ENCODE results near the gene TP53AIP1.

The TP53AIP1 gene

DNA sequence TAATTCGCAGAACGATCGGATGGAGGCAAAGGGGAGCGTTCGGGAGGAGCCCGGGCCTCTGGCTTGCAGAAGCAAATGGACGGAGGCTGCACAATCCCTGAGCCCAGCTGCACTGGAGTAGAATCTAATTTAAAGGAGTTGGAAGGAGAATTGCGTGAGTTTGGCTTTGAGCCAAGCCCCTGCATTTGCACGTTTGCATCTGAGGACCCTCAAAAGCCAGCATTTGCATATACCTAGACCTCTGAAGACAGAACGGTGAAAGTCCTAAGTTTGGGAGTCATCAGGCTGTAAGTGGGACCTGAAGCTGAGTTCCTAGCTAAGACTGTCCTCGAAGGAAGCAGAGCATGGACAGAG, 15.6 kb downstream of the TP53AIP1 start:
- Histone ChIP-seq H4K91ac (ENCODE audit: low read depth, low read length, poor library complexity) (no peak overlapping the region), H3K23ac (ENCODE audit: low read depth, low read length, poor library complexity) (peak overlapping the region; percentile 89), H3K18ac (ENCODE audit: low read length) (peak overlapping the region; percentile 87), H2BK15ac (ENCODE audit: low read length) (peak overlapping the region; percentile 61), H3K27me3 (ENCODE audit: control insufficient read depth in 3 of 3, insufficient read depth in 3 of 3, low read depth in 1 of 3, low read length in 3 of 3) (peaks cover 2 to 46% (median 25%) of the 10 kb centered on the region in 3 experiments), H3K4me1 (ENCODE audit: control insufficient read depth in 2 of 2, insufficient read depth in 1 of 2, low read depth in 1 of 2, low read length in 2 of 2) (peaks cover 13 to 21% of the 10 kb centered on the region in 2 donors), H2AFZ (ENCODE audit: low read length) (no peak overlapping the region), H3K14ac (ENCODE audit: low read length) (no peak overlapping the region), H3K9me3 (replicated peaks in 1 of 2; ENCODE audit: control insufficient read depth in 2 of 2, insufficient read depth in 1 of 2, low read depth in 1 of 2, low read length in 2 of 2) (no peaks in the 10 kb centered on the region), H2BK12ac (ENCODE audit: low read length) (no peak overlapping the region), H3K79me1 (ENCODE audit: low read depth, low read length) (no peaks in the 10 kb centered on the region), H2BK5ac (ENCODE audit: low read length) (no peak overlapping the region), H3K4ac (ENCODE audit: low read length) (no peak overlapping the region), H4K8ac (ENCODE audit: low read depth, low read length) (no peak overlapping the region), H3K9ac (ENCODE audit: low read depth, low read length, poor library complexity) (no peak overlapping the region), H2BK120ac (ENCODE audit: low read depth, low read length) (no peak overlapping the region), H2AK5ac (ENCODE audit: low read depth, low read length) (peak overlapping the region; percentile 6), H3K36me3 (replicated peaks in 1 of 2; ENCODE audit: control insufficient read depth in 2 of 2, insufficient read depth in 2 of 2, low read length in 2 of 2) (no peaks in the 10 kb centered on the region), H3K27ac (replicated peaks; ENCODE audit: low read length) (no peak overlapping the region), H3K4me3 (ENCODE audit: low read length in 2 of 2) (no peak overlapping the region), H3K4me2 (ENCODE audit: insufficient read depth, low read length, poor library complexity, severe bottlenecking) (no peak overlapping the region)
- WGBS, 2 donors (ENCODE audit: extremely low coverage in 2 of 2, insufficient read length in 2 of 2, insufficient replicate concordance in 1 of 2), result no CpG with 5 or more reads among the region's 11 CpGs
- no peak for DNase-seq (ENCODE audit: low spot score)

GRCh38 chr11:128926437-128927107, 16.1 kb downstream of the TP53AIP1 start:
- H2BK5ac ChIP-seq (ENCODE audit: low read length), result no peak overlapping the region
- no peak overlapping the region for H3K27ac ChIP-seq (replicated peaks; ENCODE audit: low read length)
- H2AK5ac ChIP-seq (ENCODE audit: low read depth, low read length), result no peak overlapping the region
- H4K91ac ChIP-seq (ENCODE audit: low read depth, low read length, poor library complexity), result no peak overlapping the region
- H3K18ac ChIP-seq (ENCODE audit: low read length), result peak overlapping the region; percentile 87
- H2BK120ac ChIP-seq (ENCODE audit: low read depth, low read length), result no peak overlapping the region
- peaks cover 1% of the 10 kb centered on the region for H3K79me1 ChIP-seq (ENCODE audit: low read depth, low read length)
- H3K9ac ChIP-seq (ENCODE audit: low read depth, low read length, poor library complexity), result no peak overlapping the region
- H3K4me1 ChIP-seq (ENCODE audit: control insufficient read depth in 2 of 2, insufficient read depth in 1 of 2, low read depth in 1 of 2, low read length in 2 of 2), result peaks cover 13 to 21% of the 10 kb centered on the region in 2 donors
- H2BK12ac ChIP-seq (ENCODE audit: low read length), result no peak overlapping the region
- H4K8ac ChIP-seq (ENCODE audit: low read depth, low read length), result no peak overlapping the region
- H3K9me3 ChIP-seq (replicated peaks in 1 of 2; ENCODE audit: control insufficient read depth in 2 of 2, insufficient read depth in 1 of 2, low read depth in 1 of 2, low read length in 2 of 2), result peaks cover 0 to 2% of the 10 kb centered on the region in 2 donors
- no peak overlapping the region for H2AFZ ChIP-seq (ENCODE audit: low read length)
- no peaks in the 10 kb centered on the region for H3K36me3 ChIP-seq (replicated peaks in 1 of 2; ENCODE audit: control insufficient read depth in 2 of 2, insufficient read depth in 2 of 2, low read length in 2 of 2)
- no peak overlapping the region for H3K4me3 ChIP-seq (ENCODE audit: low read length in 2 of 2)
- no peak overlapping the region for H3K14ac ChIP-seq (ENCODE audit: low read length)
- WGBS, 2 donors (ENCODE audit: extremely low coverage in 2 of 2, insufficient read length in 2 of 2, insufficient replicate concordance in 1 of 2), result no CpG with 5 or more reads among the region's 17 CpGs
- H3K4ac ChIP-seq (ENCODE audit: low read length), result peak overlapping the region; percentile 48
- peaks cover 2 to 48% (median 25%) of the 10 kb centered on the region in 3 experiments for H3K27me3 ChIP-seq (ENCODE audit: control insufficient read depth in 3 of 3, insufficient read depth in 3 of 3, low read depth in 1 of 3, low read length in 3 of 3)
- H3K23ac ChIP-seq (ENCODE audit: low read depth, low read length, poor library complexity), result peak overlapping the region; percentile 89
- DNase-seq (ENCODE audit: low spot score), result no peak
- peak overlapping the region; percentile 61 for H2BK15ac ChIP-seq (ENCODE audit: low read length)
- no peak overlapping the region for H3K4me2 ChIP-seq (ENCODE audit: insufficient read depth, low read length, poor library complexity, severe bottlenecking)

DNA sequence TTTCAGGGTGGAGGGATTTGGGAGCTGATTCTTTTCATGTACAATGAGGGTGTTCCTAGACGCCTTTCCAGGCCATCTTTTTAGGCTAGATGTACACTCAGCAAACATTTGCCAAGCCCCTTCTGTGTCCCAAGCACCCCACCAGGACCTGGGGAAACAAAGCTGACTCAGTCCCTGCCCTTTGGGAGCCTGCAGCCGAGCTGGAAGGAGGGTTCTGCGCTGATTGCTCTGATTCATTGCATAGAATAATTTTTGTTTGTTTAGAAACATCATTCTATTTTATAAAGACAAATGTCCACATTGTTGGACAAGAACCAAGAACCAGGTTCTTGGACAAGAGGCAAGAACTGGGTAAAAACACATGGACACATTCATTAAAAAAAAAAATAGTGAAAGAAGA, 16.7 kb downstream of the TP53AIP1 start:
- H3K4ac ChIP-seq (ENCODE audit: low read length), result no peak overlapping the region
- H3K23ac ChIP-seq (ENCODE audit: low read depth, low read length, poor library complexity), result no peak overlapping the region
- no peak overlapping the region for H4K91ac ChIP-seq (ENCODE audit: low read depth, low read length, poor library complexity)
- DNase-seq (ENCODE audit: low spot score), result no peak
- peaks cover 2 to 53% (median 25%) of the 10 kb centered on the region in 3 experiments for H3K27me3 ChIP-seq (ENCODE audit: control insufficient read depth in 3 of 3, insufficient read depth in 3 of 3, low read depth in 1 of 3, low read length in 3 of 3)
- H3K4me2 ChIP-seq (ENCODE audit: insufficient read depth, low read length, poor library complexity, severe bottlenecking), result no peak overlapping the region
- H3K14ac ChIP-seq (ENCODE audit: low read length), result no peak overlapping the region
- H3K9ac ChIP-seq (ENCODE audit: low read depth, low read length, poor library complexity), result no peak overlapping the region
- WGBS, 2 donors (ENCODE audit: extremely low coverage in 2 of 2, insufficient read length in 2 of 2, insufficient replicate concordance in 1 of 2), result no CpG with 5 or more reads among the region's 3 CpGs
- no peak overlapping the region for H3K4me3 ChIP-seq (ENCODE audit: low read length in 2 of 2)
- no peak overlapping the region for H3K18ac ChIP-seq (ENCODE audit: low read length)
- H3K79me1 ChIP-seq (ENCODE audit: low read depth, low read length), result peaks cover 1% of the 10 kb centered on the region
- no peak overlapping the region for H2BK12ac ChIP-seq (ENCODE audit: low read length)
- H2BK15ac ChIP-seq (ENCODE audit: low read length), result no peak overlapping the region
- no peak overlapping the region for H4K8ac ChIP-seq (ENCODE audit: low read depth, low read length)
- H2BK120ac ChIP-seq (ENCODE audit: low read depth, low read length), result no peak overlapping the region
- no peak overlapping the region for H3K27ac ChIP-seq (replicated peaks; ENCODE audit: low read length)
- H3K36me3 ChIP-seq (replicated peaks in 1 of 2; ENCODE audit: control insufficient read depth in 2 of 2, insufficient read depth in 2 of 2, low read length in 2 of 2), result no peaks in the 10 kb centered on the region
- H3K9me3 ChIP-seq (replicated peaks in 1 of 2; ENCODE audit: control insufficient read depth in 2 of 2, insufficient read depth in 1 of 2, low read depth in 1 of 2, low read length in 2 of 2), result peaks cover 0 to 2% of the 10 kb centered on the region in 2 donors
- no peak overlapping the region for H2AK5ac ChIP-seq (ENCODE audit: low read depth, low read length)
- H2AFZ ChIP-seq (ENCODE audit: low read length), result no peak overlapping the region
- H2BK5ac ChIP-seq (ENCODE audit: low read length), result no peak overlapping the region
- peaks cover 13 to 21% of the 10 kb centered on the region in 2 donors for H3K4me1 ChIP-seq (ENCODE audit: control insufficient read depth in 2 of 2, insufficient read depth in 1 of 2, low read depth in 1 of 2, low read length in 2 of 2)

DNA sequence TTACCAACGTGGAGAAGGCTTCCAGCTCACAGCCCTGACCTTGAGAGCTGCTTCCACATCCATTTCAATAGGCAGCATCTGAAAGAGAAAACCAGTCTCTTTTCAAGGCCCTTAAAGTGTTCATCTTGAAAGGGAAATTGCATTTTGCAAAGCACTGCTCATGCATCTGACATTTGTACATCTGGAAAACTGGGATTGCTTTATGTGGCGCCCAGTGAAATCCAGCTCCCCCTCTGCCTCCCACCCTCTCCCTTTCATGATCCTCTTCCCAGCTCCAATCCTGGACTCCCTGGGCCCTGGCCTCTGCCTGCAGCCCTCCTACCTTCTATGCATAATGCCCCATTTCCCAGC, 17.4 kb downstream of the TP53AIP1 start:
- no peak for DNase-seq (ENCODE audit: low spot score)
- Histone ChIP-seq H3K27ac (replicated peaks; ENCODE audit: low read length) (no peak overlapping the region), H2BK12ac (ENCODE audit: low read length) (no peak overlapping the region), H3K4me2 (ENCODE audit: insufficient read depth, low read length, poor library complexity, severe bottlenecking) (no peak overlapping the region), H4K8ac (ENCODE audit: low read depth, low read length) (no peak overlapping the region), H2BK120ac (ENCODE audit: low read depth, low read length) (no peak overlapping the region), H3K79me1 (ENCODE audit: low read depth, low read length) (peaks cover 1% of the 10 kb centered on the region), H2AK5ac (ENCODE audit: low read depth, low read length) (no peak overlapping the region), H3K9ac (ENCODE audit: low read depth, low read length, poor library complexity) (no peak overlapping the region), H3K4me3 (ENCODE audit: low read length in 2 of 2) (no peak overlapping the region), H2BK5ac (ENCODE audit: low read length) (no peak overlapping the region), H4K91ac (ENCODE audit: low read depth, low read length, poor library complexity) (no peak overlapping the region), H2BK15ac (ENCODE audit: low read length) (no peak overlapping the region), H3K9me3 (replicated peaks in 1 of 2; ENCODE audit: control insufficient read depth in 2 of 2, insufficient read depth in 1 of 2, low read depth in 1 of 2, low read length in 2 of 2) (peaks cover 0 to 2% of the 10 kb centered on the region in 2 donors), H3K4ac (ENCODE audit: low read length) (no peak overlapping the region), H2AFZ (ENCODE audit: low read length) (no peak overlapping the region), H3K4me1 (ENCODE audit: control insufficient read depth in 2 of 2, insufficient read depth in 1 of 2, low read depth in 1 of 2, low read length in 2 of 2) (peaks cover 13 to 21% of the 10 kb centered on the region in 2 donors), H3K23ac (ENCODE audit: low read depth, low read length, poor library complexity) (no peak overlapping the region), H3K27me3 (ENCODE audit: control insufficient read depth in 3 of 3, insufficient read depth in 3 of 3, low read depth in 1 of 3, low read length in 3 of 3) (peaks cover 2 to 61% (median 25%) of the 10 kb centered on the region in 3 experiments), H3K36me3 (replicated peaks in 1 of 2; ENCODE audit: control insufficient read depth in 2 of 2, insufficient read depth in 2 of 2, low read length in 2 of 2) (no peaks in the 10 kb centered on the region), H3K18ac (ENCODE audit: low read length) (no peak overlapping the region), H3K14ac (ENCODE audit: low read length) (no peak overlapping the region)
- WGBS, 2 donors (ENCODE audit: extremely low coverage in 2 of 2, insufficient read length in 2 of 2, insufficient replicate concordance in 1 of 2), result no CpG with 5 or more reads among the region's 2 CpGs
